Brain microvascular endothelial cell (primary cell): ENCODE data around the gene VGLL3.
"Not testable (repeated sequence)": the region's sequence is repeated elsewhere in the genome, so short reads cannot be mapped to it uniquely, and the experiment has no call there.

Experiments used
- DNase-seq: peaks from one replicate; pipeline ENCODE4 v3.0.0-alpha.2; 2020
- H3K27ac ChIP-seq: fragments of 250-450 bp; sonication (Bioruptor Pico); 2 replicates; pipeline ENCODE4 v1.5.1; 2020; ENCODE audit warnings: mild to moderate bottlenecking, moderate library complexity
- H3K27me3 ChIP-seq: fragments of 250-450 bp; sonication (Bioruptor Pico); replicated peaks from 2 replicates; pipeline ENCODE4 v1.5.1; 2020; ENCODE audit warnings: mild to moderate bottlenecking
- H3K36me3 ChIP-seq: fragments of 250-450 bp; sonication (Bioruptor Pico); replicated peaks from 2 replicates; pipeline ENCODE4 v1.5.1; 2020; ENCODE audit warnings: mild to moderate bottlenecking
- H3K4me3 ChIP-seq: 2 replicates; pipeline ENCODE4 v1.5.1; 2011; ENCODE audit warnings: low read depth, mild to moderate bottlenecking, control low read depth, low read length, moderate library complexity
- CTCF ChIP-seq: IDR thresholded peaks from 2 replicates; pipeline ENCODE4 v1.5.1; 2011; ENCODE audit warnings: low read depth, mild to moderate bottlenecking, moderate library complexity, low read length, control low read depth, inconsistent platforms; ENCODE audit errors: missing control alignments
- in situ Hi-C: cut with HindIII; loops from 2 replicates; pipeline ENCODE4 v1.10.0; 2017; ENCODE audit warnings: low sequenced_read_pairs, low pct_ligation_motif_present

The VGLL3 gene

GRCh38 chr3:87025661-87026645, 35.0 kb upstream of the VGLL3 start:
- H3K27me3 ChIP-seq: no peaks in the 10 kb centered on the region
- TF ChIP-seq CTCF: no peak
- DNase-seq: no peak
- no peaks in the 10 kb centered on the region for H3K36me3 ChIP-seq
- no peak overlapping the region for H3K4me3 ChIP-seq
- H3K27ac ChIP-seq: no peak overlapping the region
- in situ Hi-C loops: no loop called here

- in situ Hi-C loops, H3K36me3 ChIP-seq, DNase-seq, H3K27ac ChIP-seq, H3K27me3 ChIP-seq, H3K4me3 ChIP-seq: not testable (repeated sequence)
These were observed 26.4 kb upstream of the VGLL3 start for GRCh38 chr3:87017370-87017769.

GRCh38 chr3:87009271-87009670, 18.3 kb upstream of the VGLL3 start:
- in situ Hi-C loops: no loop called here
- no peak overlapping the region for H3K4me3 ChIP-seq
- no peak for TF ChIP-seq CTCF
- no peak overlapping the region for H3K27ac ChIP-seq
- H3K27me3 ChIP-seq: no peaks in the 10 kb centered on the region
- DNase-seq: no peak
- no peaks in the 10 kb centered on the region for H3K36me3 ChIP-seq

GRCh38 chr3:87006844-87007439, 16.0 kb upstream of the VGLL3 start:
- H3K27ac ChIP-seq: no peak overlapping the region
- in situ Hi-C loops: no loop called here
- H3K4me3 ChIP-seq: no peak overlapping the region
- DNase-seq: no peak
- no peaks in the 10 kb centered on the region for H3K36me3 ChIP-seq
- H3K27me3 ChIP-seq: no peaks in the 10 kb centered on the region
- TF ChIP-seq CTCF: peak; percentile 66

GRCh38 chr3:87004883-87005282, 13.9 kb upstream of the VGLL3 start:
- TF ChIP-seq CTCF: no peak
- in situ Hi-C loops: no loop called here
- Histone ChIP-seq H3K4me3 (no peak overlapping the region), H3K36me3 (no peaks in the 10 kb centered on the region), H3K27me3 (no peaks in the 10 kb centered on the region), H3K27ac (no peak overlapping the region)
- no peak for DNase-seq

GRCh38 chr3:87002346-87002745, 11.4 kb upstream of the VGLL3 start:
- DNase-seq: no peak
- in situ Hi-C loops: no loop called here
- no peak overlapping the region for H3K27ac ChIP-seq
- TF ChIP-seq CTCF: no peak
- H3K27me3 ChIP-seq: no peaks in the 10 kb centered on the region
- H3K4me3 ChIP-seq: no peak overlapping the region
- no peaks in the 10 kb centered on the region for H3K36me3 ChIP-seq
